Measurements from ENCODE around the gene ST8SIA6.
"Not testable (repeated sequence)": the region's sequence is repeated elsewhere in the genome, so short reads cannot be mapped to it uniquely, and the experiment has no call there.

The ST8SIA6 gene

GRCh38 chr10:17452060-17452841 is 2.1 kb downstream of the ST8SIA6 start:
- no peak for TF ChIP-seq CTCF (IDR thresholded peaks at IDR 0.05; ENCODE audit: low read depth, low read length)
- no peak overlapping the region for H3K4me3 ChIP-seq (ENCODE audit: low read depth, low read length)
- in situ Hi-C loops (cut with HindIII; ENCODE audit: low sequenced_read_pairs) = no loop called here
- DNase-seq (ENCODE audit: low read depth, low spot score) = no peak

- DNase-seq (ENCODE audit: low read depth, low spot score) = no peak
- in situ Hi-C loops (cut with HindIII; ENCODE audit: low sequenced_read_pairs) = no loop called here
- no peak for TF ChIP-seq CTCF (IDR thresholded peaks at IDR 0.05; ENCODE audit: low read depth, low read length)
- H3K4me3 ChIP-seq (ENCODE audit: low read depth, low read length) = no peak overlapping the region
Observed at GRCh38 chr10:17450024-17450423, 4.4 kb downstream of the ST8SIA6 start.

GRCh38 chr10:17445400-17445998 is 8.9 kb downstream of the ST8SIA6 start:
- no peak for TF ChIP-seq CTCF (IDR thresholded peaks at IDR 0.05; ENCODE audit: low read depth, low read length)
- H3K4me3 ChIP-seq (ENCODE audit: low read depth, low read length) = no peak overlapping the region
- DNase-seq (ENCODE audit: low read depth, low spot score) = no peak
- in situ Hi-C loops (cut with HindIII; ENCODE audit: low sequenced_read_pairs) = no loop called here

GRCh38 chr10:17444388-17444714 is 10.0 kb downstream of the ST8SIA6 start:
- H3K4me3 ChIP-seq (ENCODE audit: low read depth, low read length) = no peak overlapping the region
- TF ChIP-seq CTCF (IDR thresholded peaks at IDR 0.05; ENCODE audit: low read depth, low read length) = no peak
- no peak for DNase-seq (ENCODE audit: low read depth, low spot score)
- in situ Hi-C loops (cut with HindIII; ENCODE audit: low sequenced_read_pairs) = no loop called here

GRCh38 chr10:17443707-17444387 is 10.5 kb downstream of the ST8SIA6 start:
- no peak for DNase-seq (ENCODE audit: low read depth, low spot score)

GRCh38 chr10:17438583-17438982 is 15.8 kb downstream of the ST8SIA6 start:
- in situ Hi-C loops (cut with HindIII; ENCODE audit: low sequenced_read_pairs) = no loop called here
- TF ChIP-seq CTCF (IDR thresholded peaks at IDR 0.05; ENCODE audit: low read depth, low read length) = no peak
- no peak overlapping the region for H3K4me3 ChIP-seq (ENCODE audit: low read depth, low read length)
- DNase-seq (ENCODE audit: low read depth, low spot score) = no peak

More at GRCh38 chr10:17443707-17444387, 10.5 kb downstream of the ST8SIA6 start:
- TF ChIP-seq CTCF (IDR thresholded peaks at IDR 0.05; ENCODE audit: low read depth, low read length) = no peak
- in situ Hi-C loops (cut with HindIII; ENCODE audit: low sequenced_read_pairs) = no loop called here
- H3K4me3 ChIP-seq (ENCODE audit: low read depth, low read length) = no peak overlapping the region

GRCh38 chr10:17436578-17436977 is 17.8 kb downstream of the ST8SIA6 start:
- in situ Hi-C loops (cut with HindIII; ENCODE audit: low sequenced_read_pairs); H3K4me3 ChIP-seq (ENCODE audit: low read depth, low read length); DNase-seq (ENCODE audit: low read depth, low spot score): not testable (repeated sequence)
